ENCODE measurements around the gene TMEM131. TPM values are rescaled to one million over a fixed set of nuclear protein-coding genes. Genes with fewer than 3 reads are reported as not detected.
"Not testable (repeated sequence)": the region's sequence is repeated elsewhere in the genome, so short reads cannot be mapped to it uniquely, and the experiment has no call there.

TMEM131 gene
- total RNA-seq, 1 experiment from 2014 or later: 32.4 TPM

GRCh38 chr2:98022067-98022466 is 26.3 kb upstream of the TMEM131 start:
- DNase-seq (ENCODE audit: low read depth): not testable (repeated sequence)

DNA sequence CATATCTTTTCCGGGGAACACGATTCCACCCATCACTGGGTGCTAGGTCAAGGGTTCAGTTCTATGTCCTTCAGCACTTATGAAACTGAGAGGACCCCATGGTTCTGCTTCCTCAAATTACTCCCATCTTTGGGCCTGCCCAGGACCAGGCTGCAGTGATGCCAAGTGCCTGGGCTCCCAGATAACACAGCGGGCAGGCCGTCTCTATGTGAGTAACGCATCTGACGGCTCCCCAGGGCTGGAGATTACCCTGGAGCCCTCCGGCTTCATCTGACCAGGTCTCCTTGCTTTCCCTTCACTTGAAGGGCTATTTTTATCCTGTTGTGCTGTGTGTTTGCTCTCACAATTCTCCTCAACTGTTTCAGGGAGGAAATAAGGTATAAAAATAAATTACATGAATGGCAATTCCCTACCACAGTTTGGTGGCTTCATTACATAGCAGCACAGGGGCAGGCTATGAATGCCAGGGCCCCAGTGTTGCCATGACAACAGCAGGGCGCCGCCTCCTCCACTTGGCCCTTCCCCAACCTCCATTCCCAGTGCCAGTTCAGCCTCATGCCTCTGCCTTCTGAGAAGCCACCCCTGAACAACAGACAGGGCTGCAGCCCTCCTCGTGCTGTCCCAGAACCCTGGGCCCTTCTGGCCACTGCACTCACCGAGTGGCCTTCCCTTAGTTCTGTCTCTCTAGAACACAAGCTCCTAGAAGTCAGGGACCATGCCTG is 25.4 kb upstream of the TMEM131 start:
- no peak for DNase-seq (ENCODE audit: low read depth)

DNA sequence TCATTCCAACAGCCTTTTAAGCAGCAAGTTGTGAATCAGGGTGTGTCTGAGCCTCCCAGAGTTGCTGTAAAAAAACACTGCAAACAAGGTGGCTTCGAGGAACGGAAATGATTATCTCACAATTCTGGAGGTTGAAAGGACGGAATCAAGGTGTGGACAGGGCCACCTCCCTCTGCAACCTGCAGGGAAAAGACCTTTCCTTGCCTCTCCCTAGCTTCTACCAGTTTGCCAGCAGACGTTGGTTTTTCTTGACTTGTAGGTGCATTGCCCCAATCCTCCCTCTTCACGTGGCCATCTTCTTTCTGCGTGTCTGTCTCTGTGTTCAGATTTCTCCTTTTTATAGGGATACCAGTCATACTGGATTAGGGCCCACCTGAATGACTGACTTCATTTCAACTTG is 24.8 kb upstream of the TMEM131 start:
- DNase-seq (ENCODE audit: low read depth): no peak

GRCh38 chr2:98016908-98017670 is 21.3 kb upstream of the TMEM131 start:
- DNase-seq (ENCODE audit: low read depth): no peak

DNA sequence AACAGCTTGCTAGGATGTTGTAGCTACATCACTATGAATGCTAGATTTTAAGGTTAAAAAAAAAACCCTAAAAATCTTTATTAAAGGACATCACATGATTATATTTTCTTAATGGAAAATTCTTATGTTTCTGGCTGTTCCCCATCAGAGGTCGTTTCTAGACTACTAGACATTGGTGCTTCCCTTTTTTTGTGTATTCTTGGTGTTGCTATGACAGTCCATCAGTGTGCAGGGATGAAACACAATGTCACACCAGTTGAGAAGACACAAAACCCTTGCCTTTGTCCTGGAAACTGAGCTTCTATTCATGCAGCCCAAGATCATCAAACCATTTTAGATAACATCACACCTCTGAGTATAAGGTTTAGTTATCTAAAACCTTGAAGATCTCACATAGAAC is 19.9 kb upstream of the TMEM131 start:
- DNase-seq (ENCODE audit: low read depth): no peak

GRCh38 chr2:98014379-98014778 is 18.6 kb upstream of the TMEM131 start:
- no peak for DNase-seq (ENCODE audit: low read depth)

- peak; percentile 61 for DNase-seq (ENCODE audit: low read depth)
Observed at GRCh38 chr2:98013407-98014042, 17.8 kb upstream of the TMEM131 start.

- DNase-seq (ENCODE audit: low read depth): no peak
Observed at GRCh38 chr2:98012561-98012991, 16.8 kb upstream of the TMEM131 start.

GRCh38 chr2:98009887-98010760 is 14.4 kb upstream of the TMEM131 start:
- no peak for DNase-seq (ENCODE audit: low read depth)

DNA sequence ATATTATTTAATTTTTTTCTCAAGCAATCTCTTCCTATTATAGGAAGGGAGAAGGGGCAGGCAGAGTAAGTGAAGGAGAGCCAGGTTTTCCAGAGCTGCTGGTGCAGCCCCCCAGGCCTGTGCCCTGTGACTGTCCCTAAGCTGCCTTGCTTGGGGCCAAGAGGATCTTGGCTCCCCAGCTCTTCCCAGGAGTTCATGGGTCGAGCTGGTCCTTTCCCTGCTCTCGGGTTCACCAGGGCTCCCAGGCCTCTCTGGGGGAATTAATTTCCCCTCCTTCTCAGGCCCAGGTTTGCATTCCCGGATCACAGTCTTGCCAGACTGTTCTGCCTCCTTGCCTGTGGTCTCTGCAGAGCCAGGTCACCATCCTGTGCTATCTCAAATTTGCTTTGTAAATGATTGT is 12.7 kb upstream of the TMEM131 start:
- DNase-seq (ENCODE audit: low read depth): no peak

- no peak for DNase-seq (ENCODE audit: low read depth)
Observed at GRCh38 chr2:98006378-98006777, 10.6 kb upstream of the TMEM131 start.

- DNase-seq (ENCODE audit: low read depth): no peak
Observed at GRCh38 chr2:98004613-98005012, 8.9 kb upstream of the TMEM131 start.

DNA sequence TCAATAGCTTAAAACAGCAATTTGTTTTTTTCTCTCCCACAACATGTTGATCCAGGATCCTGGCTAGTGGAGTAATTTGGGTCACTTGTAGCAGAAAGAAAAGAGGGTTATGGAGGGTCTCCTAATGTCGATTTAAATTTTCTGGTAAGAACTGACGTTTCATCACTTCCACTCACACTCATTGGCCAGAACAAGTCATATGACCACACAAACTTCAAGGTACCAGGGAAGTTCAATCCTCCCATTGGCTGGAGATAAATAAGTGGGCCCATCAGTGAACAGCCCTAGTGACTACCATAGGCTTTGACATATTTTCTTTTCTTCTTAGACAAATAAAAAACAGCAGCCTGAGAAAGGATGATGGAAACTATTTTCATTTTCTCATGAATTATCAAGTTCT is 8.3 kb upstream of the TMEM131 start:
- no peak for DNase-seq (ENCODE audit: low read depth)

GRCh38 chr2:97999536-97999935 is 3.8 kb upstream of the TMEM131 start:
- DNase-seq (ENCODE audit: low read depth): no peak

DNA sequence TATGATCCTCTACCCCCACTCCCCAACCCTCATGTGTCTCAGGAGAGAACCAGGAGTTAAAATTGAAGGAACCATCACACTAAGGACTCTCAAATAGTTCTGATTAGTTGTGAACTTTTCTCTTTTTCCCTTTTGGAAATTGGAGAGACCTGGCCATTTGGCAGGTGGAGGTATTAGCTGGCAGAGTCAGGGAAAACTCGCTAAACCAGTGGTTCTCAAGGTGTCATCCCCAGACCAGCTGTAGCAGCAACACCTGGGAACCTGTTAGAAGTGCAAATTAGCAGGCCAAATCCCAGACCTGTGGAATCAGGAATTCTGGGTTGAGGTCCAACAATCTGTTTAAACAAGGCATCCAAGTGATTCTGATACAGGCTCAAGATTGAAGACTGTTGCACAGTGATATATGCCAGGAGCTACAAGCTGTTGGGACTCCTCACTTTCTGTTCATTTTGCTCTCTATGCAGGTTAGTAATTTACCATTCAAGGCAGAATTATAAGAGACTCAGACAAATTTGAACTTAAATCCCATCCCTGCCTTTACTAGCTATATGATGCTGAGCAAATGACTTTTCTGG is 2.8 kb upstream of the TMEM131 start:
- no peak for DNase-seq (ENCODE audit: low read depth)

DNA sequence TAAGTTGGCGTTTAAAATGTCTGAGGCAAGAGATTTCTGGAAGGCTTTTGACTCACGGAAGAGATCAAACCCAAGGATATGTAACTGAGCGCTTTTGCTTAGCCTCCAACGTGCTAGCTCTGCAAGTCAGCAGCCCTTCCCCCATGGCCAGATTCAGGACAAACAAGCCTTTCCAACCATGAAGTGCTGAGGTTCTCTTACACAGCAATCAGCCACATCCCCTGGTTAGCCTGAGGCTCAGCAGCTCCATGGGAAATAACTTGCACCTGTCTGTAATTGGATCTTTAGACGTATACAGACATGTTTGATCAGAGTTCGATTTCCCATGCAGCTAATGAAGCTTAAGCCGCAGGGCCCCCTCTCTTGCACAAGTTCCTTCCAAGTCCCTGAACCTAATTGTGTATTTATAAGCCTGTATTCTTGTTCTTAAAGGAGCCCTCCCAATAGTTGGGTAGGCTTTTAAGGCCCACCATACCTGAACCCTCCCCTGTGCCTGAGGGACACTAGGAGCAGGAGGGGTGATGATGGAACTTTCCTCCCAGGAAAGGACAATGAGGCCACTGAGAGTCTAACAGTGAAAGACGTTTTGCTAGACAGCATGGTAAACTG is 2.1 kb upstream of the TMEM131 start:
- no peak for DNase-seq (ENCODE audit: low read depth)

- DNase-seq (ENCODE audit: low read depth): no peak
Observed at GRCh38 chr2:97996679-97997078, 931 bp upstream of the TMEM131 start.

GRCh38 chr2:97995026-97995733 is 568 bp downstream of the TMEM131 start:
- DNase-seq (ENCODE audit: low read depth): peak; percentile 47

GRCh38 chr2:97994476-97994875 is 1.3 kb downstream of the TMEM131 start:
- no peak for DNase-seq (ENCODE audit: low read depth)

DNA sequence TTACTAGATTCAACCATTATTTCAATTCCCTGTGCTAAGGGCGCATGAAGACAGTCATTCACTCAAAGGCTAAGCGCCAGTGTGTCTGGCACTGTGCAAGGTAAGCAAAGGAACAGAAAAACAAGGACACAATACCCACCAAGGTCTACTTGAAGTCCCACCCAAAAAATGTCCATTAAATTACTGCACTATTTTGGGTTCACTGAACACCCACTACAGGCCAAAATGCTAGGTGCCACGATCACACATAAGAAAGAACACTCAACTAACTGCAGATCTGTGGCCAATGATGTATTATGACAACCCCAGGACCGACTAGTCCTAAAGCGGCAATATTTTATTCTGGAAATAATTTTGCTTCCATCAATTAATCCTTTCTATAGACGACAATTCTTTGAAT is 1.8 kb downstream of the TMEM131 start:
- peak; percentile 18 for DNase-seq (ENCODE audit: low read depth)

All from RPMI7951 (cell line).